Colonic mucosa (tissue), 4 donors: ENCODE measurements around the gene FAU. TPM values are rescaled to one million over a fixed set of nuclear protein-coding genes. Genes with fewer than 3 reads are reported as not detected.
"Not testable (repeated sequence)": the region's sequence is repeated elsewhere in the genome, so short reads cannot be mapped to it uniquely, and the experiment has no call there.

Source experiments
- DNase-seq: peaks from one replicate; pipeline ENCODE4 v3.0.0-alpha.2; 2020
- H3K27ac ChIP-seq: fragments of 200-600 bp; one replicate; pipeline ENCODE4 v1.8.0; 2021
- H3K27me3 ChIP-seq: fragments of 200-600 bp; one replicate; pipeline ENCODE4 v1.8.0; 2021
- H3K36me3 ChIP-seq: fragments of 200-600 bp; one replicate; pipeline ENCODE4 v1.8.0; 2021
- H3K4me1 ChIP-seq: fragments of 200-600 bp; one replicate; pipeline ENCODE4 v1.8.0; 2021; ENCODE audit warnings: mild to moderate bottlenecking
- H3K4me3 ChIP-seq: fragments of 200-600 bp; one replicate; pipeline ENCODE4 v1.8.0; 2021
- H3K9ac ChIP-seq, 2 donors: one replicate each; pipeline ENCODE4 v1.7.0; 2013; ENCODE audit warnings: control low read depth in 2 of 2, low read depth in 2 of 2, low read length in 2 of 2
- H3K9me3 ChIP-seq: fragments of 200-600 bp; one replicate; pipeline ENCODE4 v1.8.0; 2021
- intact Hi-C: fragments of 100-400 bp; cut with DNase I; formaldehyde crosslinking; loops from one replicate; pipeline ENCODE4 v1.14.1; 2022
- total RNA-seq, 2 donors: library from RNA; stranded (reverse); fragmentation: NEBNext Ultra II Directional in 1 of 2; extraction: Animal tissue kit (Norgen Biotek cat#: 25700) in 1 of 2; gene quantifications; one replicate each; pipeline ENCODE4 v1.2.1, GENCODE V29; 2021
- TF ChIP-seq, protein P1 (sequence below): fragments of 200-600 bp; IDR thresholded peaks from one replicate; pipeline ENCODE4 v1.8.0; 2022; ENCODE audit warnings: antibody characterized with exemption, mild to moderate bottlenecking
- donor health status: healthy.
- donor health status: DM: no; HTN: no; CAD: no.
- donor health status: DM: no; HTN: no; CAD: no.

FAU gene
- total RNA-seq, 2 donors from 2014 or later = 752 to 950 TPM

DNA sequence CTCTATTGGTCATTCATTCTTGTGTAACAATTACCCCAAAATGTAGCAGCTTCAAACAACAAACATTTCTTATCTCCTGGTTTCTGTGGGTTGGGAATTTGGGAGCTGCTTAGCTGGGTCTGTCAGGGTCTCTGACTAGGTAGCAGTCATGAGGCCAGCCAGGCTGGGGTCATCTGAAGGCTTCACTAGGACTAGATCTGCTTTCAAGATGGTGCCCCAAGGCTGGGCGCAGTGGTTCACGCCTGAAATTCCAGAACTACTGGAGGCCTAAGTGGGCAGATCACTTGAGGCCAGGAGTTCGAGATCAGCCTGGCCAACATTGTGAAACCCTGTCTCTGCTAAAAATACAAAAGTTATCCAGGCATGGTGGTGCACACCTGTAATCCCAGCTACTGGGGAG, 35.0 kb upstream of the FAU start:
- intact Hi-C loops = no loop called here
- Histone ChIP-seq H3K36me3 (no peaks in the 10 kb centered on the region), H3K4me1 (no peaks in the 10 kb centered on the region)

DNA sequence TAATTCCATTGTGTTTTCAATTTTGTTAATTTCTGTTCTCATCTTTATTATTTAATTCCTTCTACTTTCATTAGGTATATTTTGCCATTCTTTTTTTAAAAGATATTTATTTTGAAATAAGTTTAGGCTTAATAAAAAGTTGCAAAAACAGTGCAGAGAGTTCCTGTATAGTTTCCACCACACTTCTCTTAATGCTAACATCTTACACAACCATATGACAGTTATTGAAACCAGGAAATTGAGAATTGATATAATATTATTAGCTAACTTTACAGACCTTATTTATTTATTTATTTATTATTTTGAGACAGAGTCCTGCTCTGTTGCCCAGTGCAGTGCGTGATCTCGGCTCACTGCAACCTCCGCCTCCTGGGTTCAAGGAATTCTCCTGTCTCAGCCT, 34.3 kb upstream of the FAU start:
- intact Hi-C loops = no loop called here
- Histone ChIP-seq H3K4me1 (no peaks in the 10 kb centered on the region), H3K27ac (no peak overlapping the region), H3K9ac (no peak overlapping the region), H3K4me3 (no peak overlapping the region), H3K27me3 (no peaks in the 10 kb centered on the region), H3K9me3 (no peaks in the 10 kb centered on the region), H3K36me3 (no peaks in the 10 kb centered on the region)
- TF ChIP-seq, protein P1, sequence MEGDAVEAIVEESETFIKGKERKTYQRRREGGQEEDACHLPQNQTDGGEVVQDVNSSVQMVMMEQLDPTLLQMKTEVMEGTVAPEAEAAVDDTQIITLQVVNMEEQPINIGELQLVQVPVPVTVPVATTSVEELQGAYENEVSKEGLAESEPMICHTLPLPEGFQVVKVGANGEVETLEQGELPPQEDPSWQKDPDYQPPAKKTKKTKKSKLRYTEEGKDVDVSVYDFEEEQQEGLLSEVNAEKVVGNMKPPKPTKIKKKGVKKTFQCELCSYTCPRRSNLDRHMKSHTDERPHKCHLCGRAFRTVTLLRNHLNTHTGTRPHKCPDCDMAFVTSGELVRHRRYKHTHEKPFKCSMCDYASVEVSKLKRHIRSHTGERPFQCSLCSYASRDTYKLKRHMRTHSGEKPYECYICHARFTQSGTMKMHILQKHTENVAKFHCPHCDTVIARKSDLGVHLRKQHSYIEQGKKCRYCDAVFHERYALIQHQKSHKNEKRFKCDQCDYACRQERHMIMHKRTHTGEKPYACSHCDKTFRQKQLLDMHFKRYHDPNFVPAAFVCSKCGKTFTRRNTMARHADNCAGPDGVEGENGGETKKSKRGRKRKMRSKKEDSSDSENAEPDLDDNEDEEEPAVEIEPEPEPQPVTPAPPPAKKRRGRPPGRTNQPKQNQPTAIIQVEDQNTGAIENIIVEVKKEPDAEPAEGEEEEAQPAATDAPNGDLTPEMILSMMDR = no peak
- no peak for DNase-seq

More for the DNA sequence above, 35.0 kb upstream of the FAU start:
- Histone ChIP-seq H3K9ac (no peak overlapping the region), H3K9me3 (no peaks in the 10 kb centered on the region), H3K4me3 (no peak overlapping the region), H3K27ac (no peak overlapping the region), H3K27me3 (no peaks in the 10 kb centered on the region)
- TF ChIP-seq, protein P1 = no peak
- no peak for DNase-seq

DNA sequence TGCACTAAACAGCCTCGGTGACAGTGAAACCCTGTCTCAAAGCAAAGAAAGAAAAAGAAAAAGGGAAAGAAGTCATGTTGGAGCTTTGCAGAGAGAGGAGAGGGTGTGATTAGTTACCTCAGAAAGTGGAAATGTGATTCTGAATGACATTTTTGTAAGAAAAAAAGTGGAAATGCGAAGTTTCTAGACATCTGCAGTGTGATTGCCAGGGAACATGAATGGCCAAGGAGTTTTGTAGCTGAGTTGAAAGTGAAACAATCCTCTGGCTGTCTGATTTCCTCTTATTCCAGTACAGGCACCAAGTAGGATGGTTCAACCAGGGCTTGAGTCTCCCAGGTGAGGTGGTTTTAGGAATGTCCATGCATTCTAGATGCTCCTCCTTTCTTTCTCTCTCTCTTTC, 30.2 kb upstream of the FAU start:
- Histone ChIP-seq H3K4me1 (no peaks in the 10 kb centered on the region), H3K36me3 (no peaks in the 10 kb centered on the region), H3K9ac (no peak overlapping the region), H3K27me3 (no peaks in the 10 kb centered on the region), H3K9me3 (no peaks in the 10 kb centered on the region), H3K27ac (peak overlapping the region; percentile 29), H3K4me3 (no peak overlapping the region)
- TF ChIP-seq, protein P1 = no peak
- DNase-seq = no peak
- intact Hi-C loops = no loop called here

DNA sequence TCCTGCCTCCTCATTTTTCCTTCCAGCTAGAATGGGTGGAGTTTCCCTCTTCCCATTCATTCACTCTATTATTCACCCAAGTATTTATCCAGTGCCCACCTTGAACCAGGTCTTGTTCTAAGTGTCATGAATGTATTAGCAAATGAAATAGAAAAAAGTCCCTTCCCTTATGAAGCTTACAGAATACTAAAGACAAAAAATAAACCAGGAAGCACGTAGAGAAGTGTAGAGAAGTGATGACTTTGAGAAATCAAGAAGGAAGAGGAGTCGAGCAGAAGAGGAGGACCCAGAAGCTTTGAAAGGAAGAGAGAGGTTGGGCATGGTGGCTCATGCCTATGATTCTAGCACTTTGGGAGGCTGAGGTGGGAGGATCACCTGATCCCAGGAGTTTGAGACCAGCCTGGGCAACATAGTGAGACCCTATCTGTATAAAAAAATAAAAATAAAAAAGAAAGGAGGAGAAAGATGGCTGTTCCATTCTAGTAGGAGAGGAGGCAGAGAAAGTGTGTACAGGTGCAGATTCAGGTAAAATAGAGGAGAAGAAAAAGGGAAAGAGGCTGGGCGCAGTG, 29.5 kb upstream of the FAU start:
- Histone ChIP-seq H3K9ac (no peak overlapping the region), H3K4me1 (no peaks in the 10 kb centered on the region), H3K27ac (peak overlapping the region; percentile 29), H3K27me3 (no peaks in the 10 kb centered on the region), H3K9me3 (no peaks in the 10 kb centered on the region), H3K36me3 (no peaks in the 10 kb centered on the region), H3K4me3 (no peak overlapping the region)
- TF ChIP-seq, protein P1 = no peak
- DNase-seq = no peak
- intact Hi-C loops = no loop called here

DNA sequence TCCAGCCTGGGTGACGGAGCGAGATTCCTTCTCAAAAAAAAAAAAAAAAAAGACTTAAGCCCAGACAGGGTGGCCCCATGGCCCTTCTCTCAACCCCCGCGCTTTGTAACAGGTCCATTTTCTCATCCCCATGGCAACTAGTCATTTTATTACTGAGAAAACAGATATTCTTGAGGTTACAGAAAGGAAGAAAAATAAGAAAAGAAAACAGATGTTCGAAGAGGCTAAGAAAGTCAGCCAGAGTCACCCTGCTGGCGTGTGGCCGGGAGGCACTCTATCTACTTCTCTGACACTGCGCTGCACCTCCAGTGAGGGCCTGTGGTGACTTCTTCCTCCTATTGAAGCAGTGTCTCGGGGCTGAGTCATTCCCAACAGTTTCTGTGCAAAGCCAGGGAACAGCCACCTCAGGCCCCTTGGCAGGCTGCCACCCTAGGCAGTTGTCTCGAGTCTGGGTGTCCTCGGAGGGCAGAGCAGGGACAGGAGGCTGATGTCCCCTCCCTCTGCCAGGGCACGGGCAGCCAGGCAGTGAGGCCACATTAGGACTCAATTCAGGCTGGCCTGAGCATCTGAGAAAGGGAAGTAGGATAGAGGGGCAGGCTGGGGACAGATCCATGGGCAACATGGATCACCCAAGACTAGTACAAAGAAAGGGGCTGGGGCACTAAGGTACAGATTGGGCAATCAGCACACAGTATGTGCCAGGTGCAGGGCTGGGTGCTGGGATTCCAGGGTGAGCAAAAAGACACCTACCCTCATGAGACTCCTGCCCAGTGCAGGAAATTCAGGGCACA, 28.8 kb upstream of the FAU start:
- H3K4me3 ChIP-seq = no peak overlapping the region
- intact Hi-C loops = no loop called here
- H3K9ac ChIP-seq = peak overlapping the region in 1 of 2 donors; percentile 3
- H3K27me3 ChIP-seq = no peaks in the 10 kb centered on the region
- TF ChIP-seq, protein P1 = no peak
- H3K36me3 ChIP-seq = no peaks in the 10 kb centered on the region
- peak; percentile 91 for DNase-seq
- no peaks in the 10 kb centered on the region for H3K9me3 ChIP-seq
- H3K27ac ChIP-seq = peak overlapping the region; percentile 29
- no peaks in the 10 kb centered on the region for H3K4me1 ChIP-seq

DNA sequence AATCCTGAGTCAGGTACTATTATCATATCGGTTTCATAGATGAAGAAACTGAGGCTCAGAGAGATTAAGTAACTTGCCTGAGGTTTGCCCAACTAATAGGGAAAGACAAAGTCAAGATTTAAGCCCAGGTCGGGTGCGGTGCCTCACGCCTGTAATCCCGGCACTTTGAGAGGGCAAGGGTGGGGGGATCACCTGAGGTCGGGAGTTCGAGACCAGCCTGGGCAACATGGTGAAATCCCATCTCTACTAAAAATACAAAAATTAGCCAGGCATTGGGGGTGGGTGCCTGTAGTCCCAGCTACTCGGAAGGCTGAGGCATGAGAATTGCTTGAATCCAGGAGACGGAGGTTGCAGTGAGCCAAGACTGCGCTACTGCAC, 28.2 kb upstream of the FAU start:
- peak overlapping the region in 1 of 2 donors; percentile 3 for H3K9ac ChIP-seq
- DNase-seq, H3K9me3 ChIP-seq, H3K27ac ChIP-seq, H3K36me3 ChIP-seq, H3K4me1 ChIP-seq, H3K27me3 ChIP-seq, intact Hi-C loops, H3K4me3 ChIP-seq: not testable (repeated sequence)
